ENCODE data around the gene PDIA2. TPM values are rescaled to one million over a fixed set of nuclear protein-coding genes. Genes with fewer than 3 reads are reported as not detected.

Gene PDIA2
- polyA plus RNA-seq, 2 of the 4 experiments (the other 2 are of a cell fraction) = 0.45 to 0.52 TPM

DNA sequence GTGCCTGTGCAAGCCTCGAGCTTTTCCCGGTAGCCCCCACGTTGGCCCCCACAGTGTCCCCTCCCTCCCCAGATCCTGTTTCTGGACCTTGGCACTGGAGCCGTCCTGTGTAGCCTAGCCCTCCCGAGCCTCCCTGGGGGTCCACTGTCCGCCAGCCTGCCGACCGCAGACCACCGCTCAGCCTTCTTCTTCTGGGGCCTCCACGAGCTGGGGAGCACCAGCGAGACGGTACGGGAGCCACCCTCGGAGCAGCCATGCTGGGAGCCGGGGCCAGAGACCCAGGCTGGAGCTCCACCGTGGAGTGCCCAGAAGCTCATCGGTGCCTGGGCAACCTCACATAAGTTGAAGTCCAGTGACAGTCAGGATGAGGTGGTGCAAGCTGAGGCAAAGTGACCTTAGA, 19.0 kb upstream of the PDIA2 start:
- POLR2A ChIA-PET = no interaction called here
- CTCF ChIA-PET = interaction anchor here (0.6 to 2.5 kb wide), 3 partner anchors 49 to 213 kb away, joined by 3 to 7 read pairs (median 4); no protein-coding TSS in a partner anchor
- TF ChIP-seq RCOR1 (IDR thresholded peaks at IDR 0.05; ENCODE audit: low read depth, low read length) = no peak
- Histone ChIP-seq H3K4me1 (no peaks in the 10 kb centered on the region), H3K27ac (no peak overlapping the region), H3K9me3 (no peaks in the 10 kb centered on the region), H3K4me2 (no peak overlapping the region), H3K4me3 (no peak overlapping the region)
- WGBS (ENCODE audit: missing lambda C conversion rate) = 92% methylated on average over 17 of the region's 17 CpGs
- no peak for DNase-seq (ENCODE audit: low read depth in 1 of 2, low spot score in 1 of 2)
- FAIRE-seq = no peak
- ATAC-seq = no peak

DNA sequence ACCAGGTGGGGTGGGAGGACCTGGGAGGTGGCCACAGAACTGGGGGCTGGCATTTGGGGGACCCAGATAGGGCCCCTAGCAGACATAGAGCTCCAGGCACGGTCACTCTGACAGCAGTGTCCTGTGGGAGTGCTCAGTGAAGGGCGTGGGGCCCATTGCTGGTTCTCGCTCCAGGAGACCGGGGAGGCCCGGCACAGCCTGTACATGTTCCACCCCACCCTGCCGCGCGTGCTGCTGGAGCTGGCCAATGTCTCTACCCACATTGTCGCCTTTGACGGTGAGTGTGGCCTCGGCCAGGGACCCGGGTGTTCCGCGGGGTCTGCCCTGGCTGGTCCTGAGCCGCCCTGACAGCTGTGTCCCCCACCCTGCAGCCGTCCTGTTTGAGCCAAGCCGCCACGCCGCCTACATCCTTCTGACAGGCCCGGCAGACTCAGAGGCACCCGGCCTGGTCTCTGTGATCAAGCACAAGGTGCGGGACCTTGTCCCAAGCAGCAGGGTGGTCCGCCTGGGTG, 18.5 kb upstream of the PDIA2 start:
- POLR2A ChIA-PET = no interaction called here
- H3K27ac ChIP-seq = no peak overlapping the region
- 85% methylated on average over 21 of the region's 23 CpGs for WGBS (ENCODE audit: missing lambda C conversion rate)
- H3K4me1 ChIP-seq = no peaks in the 10 kb centered on the region
- no peaks in the 10 kb centered on the region for H3K9me3 ChIP-seq
- ATAC-seq (no peak), DNase-seq (ENCODE audit: low read depth in 1 of 2, low spot score in 1 of 2) (no peak), FAIRE-seq (no peak)
- CTCF ChIA-PET = interaction anchor here (0.6 to 2.5 kb wide), 3 partner anchors 49 to 212 kb away, joined by 3 to 7 read pairs (median 4); no protein-coding TSS in a partner anchor
- H3K4me2 ChIP-seq = no peak overlapping the region
- H3K4me3 ChIP-seq = no peak overlapping the region
- TF ChIP-seq HOXA7 (CRISPR knock-in tag; IDR thresholded peaks at IDR 0.05) (no peak), CHD2 (IDR thresholded peaks at IDR 0.05; ENCODE audit: low read length, partially characterized antibody) (no peak), ZFP36 (IDR thresholded peaks at IDR 0.05; ENCODE audit: borderline replicate concordance, partially characterized antibody) (no peak), MAZ (IDR thresholded peaks at IDR 0.05; ENCODE audit: borderline replicate concordance, low read depth, low read length) (no peak), RNF2 (IDR thresholded peaks at IDR 0.05; ENCODE audit: borderline replicate concordance, low read depth) (no peak), CEBPB (IDR thresholded peaks at IDR 0.05) (no peak)
- TF ChIP-seq, protein P1, sequence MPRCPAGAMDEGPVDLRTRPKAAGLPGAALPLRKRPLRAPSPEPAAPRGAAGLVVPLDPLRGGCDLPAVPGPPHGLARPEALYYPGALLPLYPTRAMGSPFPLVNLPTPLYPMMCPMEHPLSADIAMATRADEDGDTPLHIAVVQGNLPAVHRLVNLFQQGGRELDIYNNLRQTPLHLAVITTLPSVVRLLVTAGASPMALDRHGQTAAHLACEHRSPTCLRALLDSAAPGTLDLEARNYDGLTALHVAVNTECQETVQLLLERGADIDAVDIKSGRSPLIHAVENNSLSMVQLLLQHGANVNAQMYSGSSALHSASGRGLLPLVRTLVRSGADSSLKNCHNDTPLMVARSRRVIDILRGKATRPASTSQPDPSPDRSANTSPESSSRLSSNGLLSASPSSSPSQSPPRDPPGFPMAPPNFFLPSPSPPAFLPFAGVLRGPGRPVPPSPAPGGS (IDR thresholded peaks at IDR 0.05) = no peak
- TF ChIP-seq, protein P2, sequence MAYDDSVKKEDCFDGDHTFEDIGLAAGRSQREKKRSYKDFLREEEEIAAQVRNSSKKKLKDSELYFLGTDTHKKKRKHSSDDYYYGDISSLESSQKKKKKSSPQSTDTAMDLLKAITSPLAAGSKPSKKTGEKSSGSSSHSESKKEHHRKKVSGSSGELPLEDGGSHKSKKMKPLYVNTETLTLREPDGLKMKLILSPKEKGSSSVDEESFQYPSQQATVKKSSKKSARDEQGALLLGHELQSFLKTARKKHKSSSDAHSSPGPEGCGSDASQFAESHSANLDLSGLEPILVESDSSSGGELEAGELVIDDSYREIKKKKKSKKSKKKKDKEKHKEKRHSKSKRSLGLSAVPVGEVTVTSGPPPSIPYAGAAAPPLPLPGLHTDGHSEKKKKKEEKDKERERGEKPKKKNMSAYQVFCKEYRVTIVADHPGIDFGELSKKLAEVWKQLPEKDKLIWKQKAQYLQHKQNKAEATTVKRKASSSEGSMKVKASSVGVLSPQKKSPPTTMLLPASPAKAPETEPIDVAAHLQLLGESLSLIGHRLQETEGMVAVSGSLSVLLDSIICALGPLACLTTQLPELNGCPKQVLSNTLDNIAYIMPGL (CRISPR knock-in tag; IDR thresholded peaks at IDR 0.05; ENCODE audit: borderline replicate concordance) = no peak
- TF ChIP-seq, protein P3, sequence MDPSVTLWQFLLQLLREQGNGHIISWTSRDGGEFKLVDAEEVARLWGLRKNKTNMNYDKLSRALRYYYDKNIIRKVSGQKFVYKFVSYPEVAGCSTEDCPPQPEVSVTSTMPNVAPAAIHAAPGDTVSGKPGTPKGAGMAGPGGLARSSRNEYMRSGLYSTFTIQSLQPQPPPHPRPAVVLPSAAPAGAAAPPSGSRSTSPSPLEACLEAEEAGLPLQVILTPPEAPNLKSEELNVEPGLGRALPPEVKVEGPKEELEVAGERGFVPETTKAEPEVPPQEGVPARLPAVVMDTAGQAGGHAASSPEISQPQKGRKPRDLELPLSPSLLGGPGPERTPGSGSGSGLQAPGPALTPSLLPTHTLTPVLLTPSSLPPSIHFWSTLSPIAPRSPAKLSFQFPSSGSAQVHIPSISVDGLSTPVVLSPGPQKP (IDR thresholded peaks at IDR 0.05; ENCODE audit: low read depth, low read length) = no peak
- TF ChIP-seq, protein P4, sequence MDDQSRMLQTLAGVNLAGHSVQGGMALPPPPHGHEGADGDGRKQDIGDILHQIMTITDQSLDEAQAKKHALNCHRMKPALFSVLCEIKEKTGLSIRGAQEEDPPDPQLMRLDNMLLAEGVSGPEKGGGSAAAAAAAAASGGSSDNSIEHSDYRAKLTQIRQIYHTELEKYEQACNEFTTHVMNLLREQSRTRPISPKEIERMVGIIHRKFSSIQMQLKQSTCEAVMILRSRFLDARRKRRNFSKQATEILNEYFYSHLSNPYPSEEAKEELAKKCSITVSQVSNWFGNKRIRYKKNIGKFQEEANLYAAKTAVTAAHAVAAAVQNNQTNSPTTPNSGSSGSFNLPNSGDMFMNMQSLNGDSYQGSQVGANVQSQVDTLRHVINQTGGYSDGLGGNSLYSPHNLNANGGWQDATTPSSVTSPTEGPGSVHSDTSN (IDR thresholded peaks at IDR 0.05) = no peak

DNA sequence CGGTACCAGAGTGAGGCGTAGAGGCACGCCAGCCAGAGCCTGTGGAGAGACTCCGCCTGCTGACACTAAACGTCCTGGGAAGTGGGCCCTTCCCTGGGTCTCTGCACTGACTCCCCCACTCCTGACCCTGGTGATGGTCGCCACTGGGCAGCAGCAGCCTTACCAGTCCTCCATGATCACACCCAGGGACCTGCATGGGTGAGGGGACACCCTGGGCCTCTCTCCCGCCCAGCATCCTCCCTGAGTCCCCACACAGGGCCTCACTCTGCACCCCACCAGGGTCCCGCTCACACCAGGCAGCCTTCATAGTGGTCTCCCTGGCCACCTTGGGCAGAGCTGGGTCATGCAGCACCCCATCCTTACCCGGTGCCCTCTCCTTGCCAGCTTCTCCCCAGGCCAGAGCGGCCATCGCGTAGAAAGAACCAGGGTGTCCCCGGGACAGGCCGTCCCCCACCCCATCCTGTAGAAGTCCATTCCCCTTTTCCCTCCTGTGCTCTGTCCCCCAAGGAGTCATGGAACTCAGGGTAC, 17.9 kb upstream of the PDIA2 start:
- Histone ChIP-seq H3K4me1 (no peaks in the 10 kb centered on the region), H3K27ac (no peak overlapping the region), H3K9me3 (no peaks in the 10 kb centered on the region), H3K4me3 (no peak overlapping the region), H3K4me2 (no peak overlapping the region)
- DNase-seq (ENCODE audit: low read depth in 1 of 2, low spot score in 1 of 2) = no peak
- no peak for FAIRE-seq
- no peak for TF ChIP-seq HDAC2 (IDR thresholded peaks at IDR 0.05)
- TF ChIP-seq, protein P5, sequence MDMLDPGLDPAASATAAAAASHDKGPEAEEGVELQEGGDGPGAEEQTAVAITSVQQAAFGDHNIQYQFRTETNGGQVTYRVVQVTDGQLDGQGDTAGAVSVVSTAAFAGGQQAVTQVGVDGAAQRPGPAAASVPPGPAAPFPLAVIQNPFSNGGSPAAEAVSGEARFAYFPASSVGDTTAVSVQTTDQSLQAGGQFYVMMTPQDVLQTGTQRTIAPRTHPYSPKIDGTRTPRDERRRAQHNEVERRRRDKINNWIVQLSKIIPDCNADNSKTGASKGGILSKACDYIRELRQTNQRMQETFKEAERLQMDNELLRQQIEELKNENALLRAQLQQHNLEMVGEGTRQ (IDR thresholded peaks at IDR 0.05) = no peak
- no peak for TF ChIP-seq NPAS2 (CRISPR knock-in tag; IDR thresholded peaks at IDR 0.05; ENCODE audit: borderline replicate concordance)
- TF ChIP-seq EHF (CRISPR knock-in tag; IDR thresholded peaks at IDR 0.05) = no peak
- TF ChIP-seq NR3C1 (IDR thresholded peaks at IDR 0.05) = no peak
- TF ChIP-seq HEYL (CRISPR knock-in tag; IDR thresholded peaks at IDR 0.05) = no peak
- TF ChIP-seq POLR2AphosphoS2 (conservative IDR thresholded peaks at IDR 0.05; ENCODE audit: low read length) = no peak
- WGBS (ENCODE audit: missing lambda C conversion rate) = 83% methylated on average over 13 of the region's 14 CpGs
- CTCF ChIA-PET = interaction anchor here (1.2 to 2.5 kb wide), 2 partner anchors 97 to 199 kb away, joined by 3 to 7 read pairs; no protein-coding TSS in a partner anchor
- ATAC-seq = no peak
- POLR2A ChIA-PET = no interaction called here

Measured in A549 (cell line).